ENCODE measurements around the gene PRKG1.

PRKG1 gene

GRCh38 chr10:51624013-51624412, 549.7 kb downstream of the PRKG1 start:
- DNase-seq: no peak

- no peak for DNase-seq
Observed at GRCh38 chr10:51629934-51630639, 555.8 kb downstream of the PRKG1 start.

GRCh38 chr10:51630640-51631005, 556.3 kb downstream of the PRKG1 start:
- no peak for DNase-seq

GRCh38 chr10:51635436-51635835, 561.1 kb downstream of the PRKG1 start:
- DNase-seq: no peak

- no peak for DNase-seq
Observed at GRCh38 chr10:51638211-51638610, 563.9 kb downstream of the PRKG1 start.

- DNase-seq: no peak
Observed at GRCh38 chr10:51638737-51639136, 564.5 kb downstream of the PRKG1 start.

- DNase-seq: no peak
Observed at GRCh38 chr10:51640120-51640819, 566.0 kb downstream of the PRKG1 start.

- DNase-seq: no peak
Observed at GRCh38 chr10:51642581-51642980, 568.3 kb downstream of the PRKG1 start.

GRCh38 chr10:51643734-51644133, 569.4 kb downstream of the PRKG1 start:
- no peak for DNase-seq

GRCh38 chr10:51649064-51649463, 574.8 kb downstream of the PRKG1 start:
- no peak for DNase-seq

GRCh38 chr10:51651063-51651462, 576.8 kb downstream of the PRKG1 start:
- no peak for DNase-seq

GRCh38 chr10:51653025-51653424, 578.7 kb downstream of the PRKG1 start:
- no peak for DNase-seq

GRCh38 chr10:51654918-51655317, 580.6 kb downstream of the PRKG1 start:
- DNase-seq: no peak

- DNase-seq: no peak
Observed at GRCh38 chr10:51656503-51656902, 582.2 kb downstream of the PRKG1 start.

- DNase-seq: no peak
Observed at GRCh38 chr10:51658000-51658399, 583.7 kb downstream of the PRKG1 start.

GRCh38 chr10:51659344-51659743, 585.1 kb downstream of the PRKG1 start:
- no peak for DNase-seq

- no peak for DNase-seq
Observed at GRCh38 chr10:51663086-51663485, 588.8 kb downstream of the PRKG1 start.

- DNase-seq: no peak
Observed at GRCh38 chr10:51666456-51666855, 592.2 kb downstream of the PRKG1 start.

GRCh38 chr10:51667678-51668335, 593.5 kb downstream of the PRKG1 start:
- DNase-seq: no peak

- DNase-seq: no peak
Observed at GRCh38 chr10:51668336-51668689, 594.0 kb downstream of the PRKG1 start.

GRCh38 chr10:51669041-51669440, 594.8 kb downstream of the PRKG1 start:
- no peak for DNase-seq

GRCh38 chr10:51672039-51672535, 597.8 kb downstream of the PRKG1 start:
- no peak for DNase-seq

- DNase-seq: no peak
Observed at GRCh38 chr10:51675088-51675487, 600.8 kb downstream of the PRKG1 start.

GRCh38 chr10:51679841-51680240, 605.6 kb downstream of the PRKG1 start:
- DNase-seq: no peak
